HG03025 (cell line): Measurements from ENCODE around the gene CORO1C.
"Not testable (repeated sequence)": the region's sequence is repeated elsewhere in the genome, so short reads cannot be mapped to it uniquely, and the experiment has no call there.

Source experiments
- ATAC-seq: cut with Tn5 transposase; IDR thresholded peaks from one replicate; pipeline ENCODE4 v1.9.1; 2021; ENCODE audit warnings: mild to moderate bottlenecking, moderate library complexity; ENCODE audit not compliant: unreplicated experiment, low FRiP score

The CORO1C gene

DNA sequence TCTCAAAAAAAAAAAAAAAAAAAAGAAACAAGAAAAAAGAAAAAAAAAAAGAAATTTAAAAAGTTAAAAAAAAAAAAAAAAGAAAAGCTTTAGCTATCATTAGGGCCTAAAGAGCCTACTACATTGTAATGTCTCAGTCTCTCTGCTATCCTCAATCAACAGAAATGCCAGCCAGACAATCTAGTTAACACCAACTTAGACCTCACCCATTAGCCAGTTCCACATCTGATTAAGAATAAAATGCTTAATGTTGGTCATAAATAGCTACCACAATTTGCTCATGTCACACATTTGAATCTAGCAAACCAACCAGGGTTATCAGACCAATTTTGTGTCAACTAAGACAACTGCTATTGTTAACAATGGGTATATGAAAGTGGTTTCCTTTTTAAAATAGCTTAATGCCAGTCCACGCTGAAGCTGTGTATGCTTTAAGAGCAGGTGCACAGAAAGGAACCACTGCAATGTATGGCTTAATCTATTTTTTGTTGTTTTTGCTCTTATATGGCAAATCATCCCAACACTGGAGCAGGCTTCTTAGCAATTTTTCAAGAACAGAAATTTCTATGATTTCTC is 52.1 kb downstream of the CORO1C start:
- ATAC-seq = no peak

DNA sequence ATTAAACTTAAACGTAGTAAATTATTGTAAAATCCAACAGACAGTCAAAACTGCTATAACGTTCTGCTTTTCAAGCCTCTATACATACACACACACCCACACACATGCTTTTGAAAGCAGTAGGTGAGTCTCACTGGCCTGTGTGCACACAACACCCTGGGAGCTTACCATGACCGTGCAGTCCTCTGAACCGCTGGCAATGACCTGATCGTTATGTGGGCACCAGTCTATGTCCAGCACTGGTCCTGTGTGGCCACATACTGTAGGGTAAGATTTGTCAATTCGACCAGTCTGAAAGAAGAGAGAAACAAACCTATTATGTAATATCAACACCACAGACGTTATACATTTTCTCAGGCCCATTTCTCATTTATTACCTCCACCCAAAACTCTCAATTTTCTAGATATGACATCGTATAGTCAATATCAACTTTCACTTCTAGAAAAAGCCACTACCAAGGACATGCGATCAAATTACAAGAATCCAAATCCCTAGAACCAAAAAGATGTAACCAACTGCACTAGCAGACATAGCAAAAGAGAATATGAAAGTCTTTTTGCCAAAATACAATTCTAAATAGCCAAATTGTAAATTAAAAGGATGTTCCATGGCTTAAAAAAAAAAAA is 53.1 kb downstream of the CORO1C start:
- no peak for ATAC-seq

GRCh38 chr12:108677381-108677780 is 53.9 kb downstream of the CORO1C start:
- ATAC-seq = no peak

DNA sequence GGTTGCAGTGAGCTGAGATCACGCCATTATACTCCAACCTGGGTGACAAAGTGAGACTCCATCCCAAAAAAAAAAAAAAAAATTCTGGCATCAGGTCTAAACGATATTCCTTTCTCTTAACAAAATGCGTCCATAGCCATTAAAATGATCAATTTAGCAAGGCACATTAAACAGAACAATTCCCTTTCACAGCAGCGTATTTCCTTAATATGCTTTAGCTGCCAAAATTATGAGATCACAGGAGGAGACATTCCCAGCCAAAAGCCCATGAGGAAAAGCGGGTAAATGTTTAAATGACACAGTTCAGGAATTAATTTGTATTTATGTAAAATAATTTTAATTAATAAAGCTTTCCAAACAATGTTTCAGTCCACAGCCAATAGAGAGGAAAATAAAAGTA is 54.6 kb downstream of the CORO1C start:
- no peak for ATAC-seq

GRCh38 chr12:108675792-108676191 is 55.5 kb downstream of the CORO1C start:
- ATAC-seq = no peak

GRCh38 chr12:108672054-108672453 is 59.3 kb downstream of the CORO1C start:
- ATAC-seq = no peak

GRCh38 chr12:108671110-108671509 is 60.2 kb downstream of the CORO1C start:
- ATAC-seq = no peak

GRCh38 chr12:108670066-108670631 is 61.2 kb downstream of the CORO1C start:
- ATAC-seq = no peak

DNA sequence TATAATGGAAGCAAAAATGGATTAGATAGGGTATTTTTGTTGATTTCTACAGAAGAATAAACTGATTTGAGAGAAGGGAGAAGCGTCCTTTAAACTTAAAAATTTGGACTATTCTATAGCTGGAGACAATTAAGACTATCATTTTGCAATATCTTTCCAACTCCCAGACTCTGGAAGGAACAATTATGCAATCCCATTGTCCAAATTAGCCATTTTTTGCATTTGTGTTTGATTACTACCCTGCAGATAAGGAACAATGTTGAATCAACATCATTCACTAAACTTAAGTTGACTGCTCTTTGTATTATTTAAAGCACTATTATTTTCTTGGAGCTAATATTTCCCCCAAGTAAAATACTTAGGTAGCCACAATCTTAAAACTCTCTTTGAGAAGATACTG is 62.8 kb downstream of the CORO1C start:
- no peak for ATAC-seq

- ATAC-seq = no peak
These were observed 63.3 kb downstream of the CORO1C start for GRCh38 chr12:108668063-108668462.

GRCh38 chr12:108667349-108667748 is 64.0 kb downstream of the CORO1C start:
- no peak for ATAC-seq

DNA sequence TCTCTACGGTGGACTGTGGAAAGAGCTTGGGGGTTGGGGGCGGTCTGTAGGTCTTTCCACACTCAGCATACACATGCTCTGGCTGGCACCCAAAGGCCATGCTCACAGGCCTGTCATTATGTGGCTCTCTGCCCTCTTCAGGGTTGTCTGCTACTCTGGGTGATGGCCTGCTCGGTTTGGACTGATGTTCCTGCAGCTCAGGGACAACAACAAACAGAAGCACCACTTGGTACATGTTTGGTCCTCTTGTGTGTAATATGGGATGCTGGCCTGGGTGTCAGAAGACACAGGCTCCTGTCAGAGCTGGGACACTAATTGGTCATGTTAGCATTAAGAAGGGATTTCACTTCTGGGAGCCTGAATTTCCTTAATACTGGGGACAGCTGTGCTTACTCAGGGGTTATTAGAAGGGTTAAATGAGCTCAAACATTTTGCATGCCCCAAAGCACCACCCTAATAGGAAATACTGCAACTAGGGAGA is 64.9 kb downstream of the CORO1C start:
- no peak for ATAC-seq

DNA sequence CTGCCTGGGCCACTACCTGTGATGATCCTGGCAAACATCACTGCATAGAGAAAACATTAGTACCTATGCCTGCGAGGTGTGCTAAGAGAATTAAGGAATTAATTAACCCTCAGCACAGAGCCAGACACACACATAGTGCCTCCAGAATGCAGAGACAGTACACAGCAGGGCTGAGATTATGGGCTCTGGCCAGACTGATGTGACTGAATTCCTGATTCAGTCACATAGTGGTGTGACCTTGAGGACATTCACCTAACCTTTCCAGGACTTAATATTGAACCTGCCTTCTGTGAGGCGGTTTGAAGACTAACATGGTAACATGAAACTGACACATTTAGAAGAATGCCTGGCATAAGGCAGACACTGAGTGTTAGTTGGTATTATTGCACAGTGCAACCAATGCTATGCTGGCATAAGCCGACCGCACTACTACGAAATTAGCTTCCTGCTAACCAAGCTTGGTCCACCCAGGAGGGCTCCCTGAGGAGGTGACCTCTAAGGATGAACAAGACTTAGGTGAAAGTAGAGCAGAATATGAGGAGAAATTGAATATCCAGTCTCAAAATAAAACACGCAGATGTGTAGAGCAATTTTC is 65.6 kb downstream of the CORO1C start:
- no peak for ATAC-seq

DNA sequence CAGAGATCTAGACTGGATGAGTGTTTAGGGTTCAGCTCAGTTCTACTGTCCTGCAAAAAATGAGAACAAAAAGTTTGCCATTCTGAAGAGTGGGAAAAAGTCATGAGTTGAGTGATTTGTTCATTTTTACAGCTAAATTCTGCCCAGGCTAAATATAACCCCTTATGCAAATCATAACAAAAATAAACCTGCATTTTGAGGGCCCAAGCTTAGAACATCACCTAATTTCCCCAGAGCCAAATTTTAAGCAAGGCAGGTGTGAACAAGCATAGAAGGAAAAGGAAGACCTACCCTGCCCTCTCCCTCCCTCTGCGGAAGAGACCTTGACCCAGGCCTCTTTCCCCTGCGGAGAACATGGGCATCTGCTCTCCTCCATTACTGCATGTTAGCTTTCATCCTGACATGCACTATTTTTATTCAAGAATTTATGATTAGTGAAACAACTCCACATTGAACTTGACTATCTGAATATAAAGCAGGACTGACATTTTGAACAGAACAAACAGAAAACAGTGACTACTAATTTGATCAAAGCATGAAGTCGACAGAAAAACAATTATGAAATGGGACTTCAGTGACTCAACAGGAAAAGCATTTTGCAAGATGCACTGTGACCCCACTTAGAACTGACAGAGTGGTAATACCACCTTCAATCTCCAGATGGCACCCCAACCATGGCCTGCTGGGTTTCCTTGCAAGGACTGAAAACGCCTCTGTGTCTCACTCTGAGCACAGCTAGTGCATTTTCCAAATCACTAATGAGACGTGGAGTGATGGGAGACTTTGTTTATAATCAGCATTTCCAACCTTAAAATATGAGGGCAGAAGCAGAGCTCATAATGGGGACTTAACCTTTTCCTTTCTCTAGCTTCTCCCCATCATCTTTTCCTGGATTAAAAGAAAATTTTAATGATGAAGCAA is 66.7 kb downstream of the CORO1C start:
- peak; percentile 62 for ATAC-seq

DNA sequence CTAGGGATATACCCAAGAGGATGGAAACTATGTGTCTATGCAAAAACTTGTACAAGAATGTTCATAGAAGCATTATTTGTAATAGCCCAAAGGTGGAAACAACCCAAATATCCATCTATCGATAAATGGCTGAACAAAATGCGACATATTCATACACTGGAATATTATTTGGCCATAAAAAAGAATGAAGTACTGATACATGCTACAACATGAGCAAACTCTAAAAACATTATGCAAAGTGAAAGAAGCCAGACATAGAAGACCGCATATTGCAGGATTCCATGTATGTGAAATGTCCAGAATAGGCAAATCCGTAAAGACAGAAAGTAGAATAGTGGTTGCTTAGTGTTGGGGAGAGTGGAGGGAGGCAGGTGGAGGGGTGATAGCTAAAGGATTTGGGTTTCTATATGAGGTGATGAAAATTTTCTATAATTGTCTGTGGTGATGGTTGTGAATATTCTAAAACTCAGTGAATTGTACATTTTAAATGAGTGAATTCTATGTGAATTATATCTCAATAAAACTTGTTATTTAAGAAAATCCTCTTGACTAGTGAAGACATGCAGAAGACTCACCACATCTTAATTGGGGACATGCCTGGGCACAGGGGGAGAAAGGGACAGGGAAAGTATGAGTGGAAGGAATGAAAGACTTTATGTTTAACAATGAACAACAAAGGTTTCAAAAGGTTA is 67.8 kb downstream of the CORO1C start:
- no peak for ATAC-seq

GRCh38 chr12:108658115-108658514 is 73.2 kb downstream of the CORO1C start:
- ATAC-seq = not testable (repeated sequence)

GRCh38 chr12:108657130-108657745 is 74.1 kb downstream of the CORO1C start:
- no peak for ATAC-seq

GRCh38 chr12:108656247-108656646 is 75.1 kb downstream of the CORO1C start:
- ATAC-seq = not testable (repeated sequence)

DNA sequence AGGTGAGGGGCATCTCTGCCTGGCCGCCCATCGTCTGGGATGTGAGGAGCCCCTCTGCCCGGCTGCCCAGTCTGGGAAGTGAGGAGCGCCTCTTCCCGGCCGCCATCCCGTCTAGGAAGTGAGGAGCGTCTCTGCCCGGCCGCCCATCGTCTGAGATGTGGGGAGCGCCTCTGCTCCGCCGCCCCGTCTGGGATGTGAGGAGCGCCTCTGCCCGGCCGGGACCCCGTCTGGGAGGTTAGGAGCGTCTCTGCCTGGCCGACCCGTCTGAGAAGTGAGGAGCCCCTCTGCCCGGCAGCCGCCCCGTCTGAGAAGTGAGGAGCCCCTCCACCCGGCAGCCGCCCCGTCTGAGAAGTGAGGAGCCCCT is 75.5 kb downstream of the CORO1C start:
- not testable (repeated sequence) for ATAC-seq

- ATAC-seq = not testable (repeated sequence)
These were observed 76.7 kb downstream of the CORO1C start for GRCh38 chr12:108654622-108655021.
